Dermis lymphatic vessel endothelial cell (primary cell): Measurements from ENCODE around the gene ADPRHL1. TPM values are rescaled to one million over a fixed set of nuclear protein-coding genes. Genes with fewer than 3 reads are reported as not detected.

ENCODE experiments used
- total RNA-seq: library from RNA; depleted of rRNA; stranded (reverse); fragments of >200 nt; gene quantifications from 2 replicates; pipeline ENCODE4 v1.2.1, GENCODE V29; 2014

Gene ADPRHL1
- 0.34 and 0.54 TPM in 2 replicates for total RNA-seq

GRCh38 chr13:113452942-113453901 is at the start of gene ADPRHL1:
Gene ADPRHL1, minus strand, starts transcription at chr13:113453488. Its CDS starts 51 bp downstream, at chr13:113453437.

GRCh38 chr13:113490496-113491417 is 37.5 kb upstream of the ADPRHL1 start, which contains the start of gene DCUN1D2:
Gene DCUN1D2, minus strand, starts transcription at chr13:113490711. Its CDS starts 42 bp downstream, at chr13:113490669.

Other genes starting within 250 kb of the ADPRHL1 start
- 54.8 and 55.3 TPM in 2 replicates for gene PCID2, start 244.8 kb downstream of the ADPRHL1 start, total RNA-seq
- gene CUL4A, start 243.9 kb downstream of the ADPRHL1 start, total RNA-seq: 91.0 and 110 TPM in 2 replicates
- 206 and 249 TPM in 2 replicates for gene LAMP1, start 156.2 kb downstream of the ADPRHL1 start, total RNA-seq
- 0.34 and 0.43 TPM in 2 replicates for gene GRTP1, start 89.4 kb downstream of the ADPRHL1 start, total RNA-seq
- 7.3 and 9.1 TPM in 2 replicates for gene DCUN1D2, start 37.2 kb upstream of the ADPRHL1 start, total RNA-seq
- gene TFDP1, start 131.3 kb upstream of the ADPRHL1 start, total RNA-seq: 36.7 and 40.0 TPM in 2 replicates
- gene ATP4B, start 204.7 kb upstream of the ADPRHL1 start, total RNA-seq: 0.11 TPM in 1 of 2 replicates, not detected in the other
- not detected in 2 replicates for gene GRK1, start 213.7 kb upstream of the ADPRHL1 start, total RNA-seq